ENCODE measurements around the gene ARSG.

Gene ARSG

GRCh38 chr17:68457539-68458259 lies 166.4 kb downstream of the ARSG start:
- Histone ChIP-seq H3K9me2 (replicated peaks; ENCODE audit: control insufficient read depth, low read length) (no peaks in the 10 kb centered on the region), H3F3A (ENCODE audit: control insufficient read depth, insufficient read depth) (peaks cover 4% of the 10 kb centered on the region; the same call in 1 of the 2 replicates), H3K79me2 (ENCODE audit: control insufficient read depth, low read length) (no peaks in the 10 kb centered on the region)

DNA sequence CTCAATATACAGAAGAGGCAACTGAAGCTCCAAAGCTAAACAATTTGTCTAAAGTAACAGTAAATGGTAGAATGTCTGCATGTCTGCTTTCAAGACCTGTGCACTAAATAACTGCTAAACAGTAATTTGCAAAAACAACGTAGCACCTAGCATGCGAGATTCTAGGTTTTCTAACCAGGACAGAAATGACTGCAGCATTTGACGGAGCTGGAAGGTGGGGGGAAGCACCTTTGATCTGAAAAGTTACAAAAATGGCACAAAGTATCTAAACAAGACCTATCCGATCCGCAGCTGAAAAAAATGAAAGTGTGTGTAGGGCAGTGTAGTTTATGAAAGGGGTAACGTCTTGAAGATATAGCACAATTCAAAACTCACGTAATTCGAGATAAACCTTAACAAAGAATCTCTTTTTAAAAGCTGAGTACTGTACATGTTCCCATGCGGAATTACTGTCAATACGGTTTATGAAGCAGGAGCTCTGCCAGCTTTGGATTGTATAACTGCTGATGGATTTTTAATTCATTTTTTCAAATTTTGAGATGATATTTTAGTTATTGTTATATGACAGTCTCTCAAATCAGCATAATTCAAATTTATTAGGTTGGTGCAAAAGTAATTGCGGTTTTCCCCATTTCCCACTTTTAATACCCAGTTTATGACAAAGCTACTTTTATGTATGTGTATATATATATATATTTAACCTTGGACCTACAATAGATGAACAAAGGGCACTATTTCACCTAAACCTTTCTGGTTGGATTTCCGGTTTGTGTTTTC lies 167.2 kb downstream of the ARSG start:
- Histone ChIP-seq H3K4me1 (ENCODE audit: control insufficient read depth, low read length) (peaks cover 60% of the 10 kb centered on the region), H4K20me1 (ENCODE audit: control insufficient read depth, insufficient read depth, low read depth, low read length) (no peaks in the 10 kb centered on the region), H3K9me3 (ENCODE audit: control insufficient read depth, insufficient read depth, low read length) (no peaks in the 10 kb centered on the region), H3K4me3 (ENCODE audit: low read length) (peak overlapping the region; percentile 70), H3F3A (ENCODE audit: control insufficient read depth, insufficient read depth) (peaks cover 4% of the 10 kb centered on the region; the same call in 1 of the 2 replicates), H3K9me2 (replicated peaks; ENCODE audit: control insufficient read depth, low read length) (no peaks in the 10 kb centered on the region), H3K36me3 (ENCODE audit: control insufficient read depth, low read length) (no peaks in the 10 kb centered on the region), H3K27me3 (ENCODE audit: control insufficient read depth, low read length) (0 out of 2 replicates have a peak, but pooled peaks cover 5% of the 10 kb centered on the region), H3K27ac (ENCODE audit: low read depth, low read length) (no peak overlapping the region), H3K79me2 (ENCODE audit: control insufficient read depth, low read length) (no peaks in the 10 kb centered on the region), H3K4me2 (ENCODE audit: low read length) (peak overlapping the region; percentile 78)
- TF ChIP-seq EZH2phosphoT487 (IDR thresholded peaks at IDR 0.05; ENCODE audit: borderline replicate concordance, low read length) = no peak
- TF ChIP-seq, protein P1, sequence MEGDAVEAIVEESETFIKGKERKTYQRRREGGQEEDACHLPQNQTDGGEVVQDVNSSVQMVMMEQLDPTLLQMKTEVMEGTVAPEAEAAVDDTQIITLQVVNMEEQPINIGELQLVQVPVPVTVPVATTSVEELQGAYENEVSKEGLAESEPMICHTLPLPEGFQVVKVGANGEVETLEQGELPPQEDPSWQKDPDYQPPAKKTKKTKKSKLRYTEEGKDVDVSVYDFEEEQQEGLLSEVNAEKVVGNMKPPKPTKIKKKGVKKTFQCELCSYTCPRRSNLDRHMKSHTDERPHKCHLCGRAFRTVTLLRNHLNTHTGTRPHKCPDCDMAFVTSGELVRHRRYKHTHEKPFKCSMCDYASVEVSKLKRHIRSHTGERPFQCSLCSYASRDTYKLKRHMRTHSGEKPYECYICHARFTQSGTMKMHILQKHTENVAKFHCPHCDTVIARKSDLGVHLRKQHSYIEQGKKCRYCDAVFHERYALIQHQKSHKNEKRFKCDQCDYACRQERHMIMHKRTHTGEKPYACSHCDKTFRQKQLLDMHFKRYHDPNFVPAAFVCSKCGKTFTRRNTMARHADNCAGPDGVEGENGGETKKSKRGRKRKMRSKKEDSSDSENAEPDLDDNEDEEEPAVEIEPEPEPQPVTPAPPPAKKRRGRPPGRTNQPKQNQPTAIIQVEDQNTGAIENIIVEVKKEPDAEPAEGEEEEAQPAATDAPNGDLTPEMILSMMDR (IDR thresholded peaks at IDR 0.05; ENCODE audit: low read depth, low read length, poor library complexity, severe bottlenecking) = no peak

More at GRCh38 chr17:68457539-68458259, 166.4 kb downstream of the ARSG start:
- no peaks in the 10 kb centered on the region for H4K20me1 ChIP-seq (ENCODE audit: control insufficient read depth, insufficient read depth, low read depth, low read length)
- peaks cover 57% of the 10 kb centered on the region for H3K4me1 ChIP-seq (ENCODE audit: control insufficient read depth, low read length)
- TF ChIP-seq EZH2phosphoT487 (IDR thresholded peaks at IDR 0.05; ENCODE audit: borderline replicate concordance, low read length) = no peak
- TF ChIP-seq, protein P1 (IDR thresholded peaks at IDR 0.05; ENCODE audit: low read depth, low read length, poor library complexity, severe bottlenecking) = no peak
- H3K27me3 ChIP-seq (ENCODE audit: control insufficient read depth, low read length) = 0 out of 2 replicates have a peak, but pooled peaks cover 5% of the 10 kb centered on the region
- peak overlapping the region; percentile 78 for H3K4me2 ChIP-seq (ENCODE audit: low read length)
- no peak overlapping the region for H3K27ac ChIP-seq (ENCODE audit: low read depth, low read length)
- H3K36me3 ChIP-seq (ENCODE audit: control insufficient read depth, low read length) = no peaks in the 10 kb centered on the region
- H3K4me3 ChIP-seq (ENCODE audit: low read length) = peak overlapping the region; percentile 70
- H3K9me3 ChIP-seq (ENCODE audit: control insufficient read depth, insufficient read depth, low read length) = no peaks in the 10 kb centered on the region

DNA sequence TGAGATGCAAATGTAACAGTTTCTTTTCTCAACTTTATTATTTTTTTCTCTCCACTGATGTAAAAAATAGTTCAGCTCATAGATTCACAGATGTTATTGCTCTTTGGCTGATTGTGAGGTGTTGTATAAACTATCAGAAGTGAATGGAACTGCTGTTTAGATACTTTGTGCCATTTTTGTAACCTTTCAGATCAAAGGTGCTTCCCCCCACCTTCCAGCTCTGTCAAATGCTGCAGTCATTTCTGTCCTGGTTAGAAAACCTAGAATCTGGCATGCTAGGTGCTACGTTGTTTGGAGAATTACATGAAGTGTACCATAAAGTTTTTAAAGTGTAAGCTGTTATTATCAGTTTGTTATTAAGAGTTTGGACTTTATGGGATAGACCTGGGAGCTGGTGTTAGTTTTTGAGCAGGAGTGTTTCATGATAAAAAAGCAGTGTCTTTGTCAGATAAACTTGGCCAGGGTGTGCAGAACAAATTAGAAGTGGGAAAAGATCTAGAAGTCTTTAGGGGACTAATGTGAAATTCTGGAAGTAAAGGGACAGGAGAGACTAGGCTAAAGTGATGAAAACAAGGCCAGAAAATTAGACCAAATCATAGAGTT lies 167.8 kb downstream of the ARSG start:
- H3K4me1 ChIP-seq (ENCODE audit: control insufficient read depth, low read length) = peaks cover 60% of the 10 kb centered on the region
- H3F3A ChIP-seq (ENCODE audit: control insufficient read depth, insufficient read depth) = peaks cover 4% of the 10 kb centered on the region; the same call in 1 of the 2 replicates
- H3K79me2 ChIP-seq (ENCODE audit: control insufficient read depth, low read length) = no peaks in the 10 kb centered on the region
- TF ChIP-seq, protein P1 (IDR thresholded peaks at IDR 0.05; ENCODE audit: low read depth, low read length, poor library complexity, severe bottlenecking) = no peak
- no peak for TF ChIP-seq EZH2phosphoT487 (IDR thresholded peaks at IDR 0.05; ENCODE audit: borderline replicate concordance, low read length)
- H3K36me3 ChIP-seq (ENCODE audit: control insufficient read depth, low read length) = no peaks in the 10 kb centered on the region
- H3K4me2 ChIP-seq (ENCODE audit: low read length) = peak overlapping the region; percentile 78
- H3K27ac ChIP-seq (ENCODE audit: low read depth, low read length) = no peak overlapping the region
- H3K27me3 ChIP-seq (ENCODE audit: control insufficient read depth, low read length) = 0 out of 2 replicates have a peak, but pooled peaks cover 5% of the 10 kb centered on the region
- no peaks in the 10 kb centered on the region for H4K20me1 ChIP-seq (ENCODE audit: control insufficient read depth, insufficient read depth, low read depth, low read length)
- H3K9me3 ChIP-seq (ENCODE audit: control insufficient read depth, insufficient read depth, low read length) = no peaks in the 10 kb centered on the region
- H3K4me3 ChIP-seq (ENCODE audit: low read length) = no peak overlapping the region
- H3K9me2 ChIP-seq (replicated peaks; ENCODE audit: control insufficient read depth, low read length) = no peaks in the 10 kb centered on the region
